OCI-LY7 (cell line): ENCODE data around the gene OOSP4A.
"Not testable (repeated sequence)": the region's sequence is repeated elsewhere in the genome, so short reads cannot be mapped to it uniquely, and the experiment has no call there.

Source experiments
- CTCF ChIP-seq: fragments of 200-600 bp; sonication (generic); conservative IDR thresholded peaks from 2 replicates; pipeline ENCODE4 v1.5.1; 2014; ENCODE audit warnings: mild to moderate bottlenecking, antibody characterized with exemption, low read length, moderate library complexity, mixed read lengths
- EZH2phosphoT487 ChIP-seq: fragments of 200-600 bp; sonication (generic); IDR thresholded peaks from 2 replicates; pipeline ENCODE4 v1.6.1; 2018; ENCODE audit warnings: low read depth, borderline replicate concordance, mild to moderate bottlenecking, mixed run types, antibody characterized with exemption, low read length, moderate library complexity, mixed read lengths

- TF ChIP-seq CTCF, EZH2phosphoT487: not testable (repeated sequence)
Observed at GRCh38 chr11:59982037-59982436, 18.2 kb downstream of the OOSP4A start.
